ENCODE data around the gene TBCD.

DNA sequence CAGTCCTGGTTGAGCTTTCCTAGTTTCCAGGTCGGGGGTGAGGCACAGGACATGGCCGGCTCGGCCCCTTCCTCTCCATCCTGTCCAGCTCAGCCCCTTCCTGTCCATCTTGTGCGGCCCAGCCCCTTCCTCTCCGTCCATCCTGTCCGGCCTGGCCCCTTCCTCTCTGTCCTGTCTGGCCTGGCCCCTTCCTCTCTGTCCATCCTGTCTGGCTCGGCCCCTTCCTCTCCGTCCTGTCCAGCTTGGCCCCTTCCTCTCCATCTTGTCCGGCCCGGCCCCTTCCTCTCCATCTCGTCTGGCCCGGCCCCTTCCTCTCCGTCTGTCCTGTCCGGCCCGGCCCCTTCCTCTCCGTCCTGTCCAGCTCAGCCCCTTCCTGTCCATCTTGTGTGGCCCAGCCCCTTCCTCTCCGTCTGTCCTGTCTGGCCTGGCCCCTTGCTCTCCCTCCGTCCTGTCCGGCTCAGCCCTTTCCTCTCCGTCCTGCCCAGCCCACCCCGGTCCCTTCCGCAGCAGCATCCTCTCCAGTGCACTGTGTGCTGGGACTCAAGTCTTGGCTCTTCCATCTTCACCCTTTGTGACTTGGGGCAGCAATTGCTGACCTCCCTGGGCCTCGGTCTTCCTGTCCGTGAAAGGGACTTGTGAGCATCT, 93.4 kb downstream of the TBCD start:
- TF ChIP-seq, protein P1, sequence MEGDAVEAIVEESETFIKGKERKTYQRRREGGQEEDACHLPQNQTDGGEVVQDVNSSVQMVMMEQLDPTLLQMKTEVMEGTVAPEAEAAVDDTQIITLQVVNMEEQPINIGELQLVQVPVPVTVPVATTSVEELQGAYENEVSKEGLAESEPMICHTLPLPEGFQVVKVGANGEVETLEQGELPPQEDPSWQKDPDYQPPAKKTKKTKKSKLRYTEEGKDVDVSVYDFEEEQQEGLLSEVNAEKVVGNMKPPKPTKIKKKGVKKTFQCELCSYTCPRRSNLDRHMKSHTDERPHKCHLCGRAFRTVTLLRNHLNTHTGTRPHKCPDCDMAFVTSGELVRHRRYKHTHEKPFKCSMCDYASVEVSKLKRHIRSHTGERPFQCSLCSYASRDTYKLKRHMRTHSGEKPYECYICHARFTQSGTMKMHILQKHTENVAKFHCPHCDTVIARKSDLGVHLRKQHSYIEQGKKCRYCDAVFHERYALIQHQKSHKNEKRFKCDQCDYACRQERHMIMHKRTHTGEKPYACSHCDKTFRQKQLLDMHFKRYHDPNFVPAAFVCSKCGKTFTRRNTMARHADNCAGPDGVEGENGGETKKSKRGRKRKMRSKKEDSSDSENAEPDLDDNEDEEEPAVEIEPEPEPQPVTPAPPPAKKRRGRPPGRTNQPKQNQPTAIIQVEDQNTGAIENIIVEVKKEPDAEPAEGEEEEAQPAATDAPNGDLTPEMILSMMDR (conservative IDR thresholded peaks at IDR 0.05; ENCODE audit: low read length): no peak
- TF ChIP-seq EZH2phosphoT487 (IDR thresholded peaks at IDR 0.05; ENCODE audit: borderline replicate concordance, low read depth, low read length): no peak

Data from OCI-LY7 (cell line).